ENCODE measurements around the gene LAPTM5. TPM values are rescaled to one million over a fixed set of nuclear protein-coding genes. Genes with fewer than 3 reads are reported as not detected.

LAPTM5 gene
- total RNA-seq, 1 experiment from 2014 or later = 1.5 TPM

DNA sequence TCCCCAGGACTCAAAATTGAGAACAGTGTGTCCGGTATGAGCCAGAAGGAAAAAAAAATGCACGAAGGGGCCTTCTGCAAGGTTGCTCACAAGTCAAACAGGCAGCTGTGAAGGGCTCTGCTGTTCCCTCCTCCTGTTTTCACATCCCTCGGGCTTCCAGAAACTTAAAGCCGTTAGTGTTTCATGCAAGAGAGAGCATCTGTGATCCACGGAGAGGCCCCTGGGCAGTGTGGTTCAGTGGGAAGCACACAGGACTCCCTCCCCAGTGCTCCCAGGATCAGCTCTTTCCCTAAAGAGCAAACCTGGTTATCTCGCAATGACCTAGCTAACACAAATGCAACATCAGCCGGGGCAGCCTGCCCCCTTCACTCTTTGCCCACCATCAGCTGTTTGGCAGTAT is 31.3 kb downstream of the LAPTM5 start:
- Histone ChIP-seq H3K79me2 (ENCODE audit: insufficient read depth, low read length) (no peaks in the 10 kb centered on the region), H2AFZ (ENCODE audit: low read depth, low read length, poor library complexity, severe bottlenecking) (no peak overlapping the region), H3K9me3 (ENCODE audit: control insufficient read depth in 1 of 2, insufficient read depth in 1 of 2, low read depth in 1 of 2, low read length in 2 of 2) (no peaks in the 10 kb centered on the region), H3K4me2 (ENCODE audit: low read length) (no peak overlapping the region), H3K9me2 (ENCODE audit: insufficient read depth) (no peaks in the 10 kb centered on the region), H3K4me1 (ENCODE audit: control insufficient read depth in 1 of 2, insufficient read depth in 2 of 2, low read length in 2 of 2) (peaks cover 8 to 12% of the 10 kb centered on the region in 2 experiments; a peak in 3 of 4 replicates), H3K36me3 (ENCODE audit: control insufficient read depth in 1 of 2, insufficient read depth in 2 of 2, low read length in 2 of 2) (no peaks in the 10 kb centered on the region), H4K20me1 (ENCODE audit: insufficient read depth) (no peaks in the 10 kb centered on the region), H3K27ac (ENCODE audit: low read depth, low read length) (no peak overlapping the region), H3K4me3 (replicated peaks in 1 of 2; ENCODE audit: low read depth in 1 of 2, low read length in 2 of 2) (no peak overlapping the region), H3K9ac (ENCODE audit: low read length) (no peak overlapping the region), H3K27me3 (ENCODE audit: insufficient read depth, low read length) (no peaks in the 10 kb centered on the region)
- ChIA-PET RAD21 (ENCODE audit: low non-redundant PET in 1 of 2, low total read pairs in 2 of 2, uncharacterized antibody in 2 of 2, unreplicated experiment in 2 of 2) (interaction anchor here in 1 of 2 experiments (1.1 kb wide), 1 partner anchor 185 kb away, joined by 3 read pairs; no protein-coding TSS in a partner anchor), CTCF (interaction anchor here (2.0 to 6.1 kb wide), 4 partner anchors 7 to 185 kb away, joined by 5 to 49 read pairs (median 14); no protein-coding TSS in a partner anchor), POLR2A (no interaction called here)
- BruUV-seq (replicated peaks) = no TSS peak
- intact Hi-C loops (cut with micrococcal nuclease) = no loop called here
- TF ChIP-seq SP1 (IDR thresholded peaks at IDR 0.05; ENCODE audit: low read depth) = no peak
- TF ChIP-seq, protein P1, sequence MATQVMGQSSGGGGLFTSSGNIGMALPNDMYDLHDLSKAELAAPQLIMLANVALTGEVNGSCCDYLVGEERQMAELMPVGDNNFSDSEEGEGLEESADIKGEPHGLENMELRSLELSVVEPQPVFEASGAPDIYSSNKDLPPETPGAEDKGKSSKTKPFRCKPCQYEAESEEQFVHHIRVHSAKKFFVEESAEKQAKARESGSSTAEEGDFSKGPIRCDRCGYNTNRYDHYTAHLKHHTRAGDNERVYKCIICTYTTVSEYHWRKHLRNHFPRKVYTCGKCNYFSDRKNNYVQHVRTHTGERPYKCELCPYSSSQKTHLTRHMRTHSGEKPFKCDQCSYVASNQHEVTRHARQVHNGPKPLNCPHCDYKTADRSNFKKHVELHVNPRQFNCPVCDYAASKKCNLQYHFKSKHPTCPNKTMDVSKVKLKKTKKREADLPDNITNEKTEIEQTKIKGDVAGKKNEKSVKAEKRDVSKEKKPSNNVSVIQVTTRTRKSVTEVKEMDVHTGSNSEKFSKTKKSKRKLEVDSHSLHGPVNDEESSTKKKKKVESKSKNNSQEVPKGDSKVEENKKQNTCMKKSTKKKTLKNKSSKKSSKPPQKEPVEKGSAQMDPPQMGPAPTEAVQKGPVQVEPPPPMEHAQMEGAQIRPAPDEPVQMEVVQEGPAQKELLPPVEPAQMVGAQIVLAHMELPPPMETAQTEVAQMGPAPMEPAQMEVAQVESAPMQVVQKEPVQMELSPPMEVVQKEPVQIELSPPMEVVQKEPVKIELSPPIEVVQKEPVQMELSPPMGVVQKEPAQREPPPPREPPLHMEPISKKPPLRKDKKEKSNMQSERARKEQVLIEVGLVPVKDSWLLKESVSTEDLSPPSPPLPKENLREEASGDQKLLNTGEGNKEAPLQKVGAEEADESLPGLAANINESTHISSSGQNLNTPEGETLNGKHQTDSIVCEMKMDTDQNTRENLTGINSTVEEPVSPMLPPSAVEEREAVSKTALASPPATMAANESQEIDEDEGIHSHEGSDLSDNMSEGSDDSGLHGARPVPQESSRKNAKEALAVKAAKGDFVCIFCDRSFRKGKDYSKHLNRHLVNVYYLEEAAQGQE (IDR thresholded peaks at IDR 0.05; ENCODE audit: low read depth) = no peak
- DNase-seq (ENCODE audit: low read depth, low spot score) = no peak
- ATAC-seq = no peak

DNA sequence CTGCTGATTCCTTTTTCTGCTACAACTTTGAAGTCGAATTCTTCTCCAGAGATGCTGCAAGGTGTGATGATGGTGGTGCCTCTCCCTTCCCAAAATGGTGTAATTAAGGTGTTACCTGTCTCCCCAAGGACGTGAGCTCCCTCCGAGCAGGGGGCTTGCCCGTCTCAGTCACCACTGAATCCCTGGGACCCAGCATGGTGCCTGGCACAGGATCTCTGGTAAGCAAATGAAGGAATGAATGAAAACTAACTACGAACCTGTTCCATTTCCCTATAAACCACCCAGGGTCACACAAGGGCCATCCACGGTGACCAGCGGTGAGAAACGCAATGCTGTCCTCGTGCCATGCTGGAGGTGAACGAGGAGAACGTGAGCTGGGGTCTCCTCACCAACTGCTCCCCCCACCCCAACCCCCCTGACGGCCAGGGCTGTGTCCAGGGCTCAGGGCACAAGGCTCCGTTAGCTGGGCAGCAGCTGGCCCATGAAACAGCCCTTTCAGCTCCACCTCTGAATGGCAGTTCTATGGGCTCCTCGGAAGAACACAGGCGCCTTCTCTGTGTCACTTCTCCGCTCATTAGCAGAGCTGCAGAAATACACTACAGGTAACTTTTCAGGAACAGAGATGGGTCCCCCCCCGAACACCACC is 32.0 kb downstream of the LAPTM5 start:
- Histone ChIP-seq H3K79me2 (ENCODE audit: insufficient read depth, low read length) (no peaks in the 10 kb centered on the region), H3K9me2 (ENCODE audit: insufficient read depth) (no peaks in the 10 kb centered on the region), H3K27me3 (ENCODE audit: insufficient read depth, low read length) (no peaks in the 10 kb centered on the region), H3K27ac (ENCODE audit: low read depth, low read length) (no peak overlapping the region), H3K4me3 (replicated peaks in 1 of 2; ENCODE audit: low read depth in 1 of 2, low read length in 2 of 2) (no peak overlapping the region), H2AFZ (ENCODE audit: low read depth, low read length, poor library complexity, severe bottlenecking) (no peak overlapping the region), H3K9me3 (ENCODE audit: control insufficient read depth in 1 of 2, insufficient read depth in 1 of 2, low read depth in 1 of 2, low read length in 2 of 2) (no peaks in the 10 kb centered on the region), H3K4me1 (ENCODE audit: control insufficient read depth in 1 of 2, insufficient read depth in 2 of 2, low read length in 2 of 2) (peaks cover 8 to 12% of the 10 kb centered on the region in 2 experiments; a peak in 3 of 4 replicates), H4K20me1 (ENCODE audit: insufficient read depth) (no peaks in the 10 kb centered on the region), H3K36me3 (ENCODE audit: control insufficient read depth in 1 of 2, insufficient read depth in 2 of 2, low read length in 2 of 2) (no peaks in the 10 kb centered on the region), H3K9ac (ENCODE audit: low read length) (no peak overlapping the region), H3K4me2 (ENCODE audit: low read length) (no peak overlapping the region)
- TF ChIP-seq, protein P2, sequence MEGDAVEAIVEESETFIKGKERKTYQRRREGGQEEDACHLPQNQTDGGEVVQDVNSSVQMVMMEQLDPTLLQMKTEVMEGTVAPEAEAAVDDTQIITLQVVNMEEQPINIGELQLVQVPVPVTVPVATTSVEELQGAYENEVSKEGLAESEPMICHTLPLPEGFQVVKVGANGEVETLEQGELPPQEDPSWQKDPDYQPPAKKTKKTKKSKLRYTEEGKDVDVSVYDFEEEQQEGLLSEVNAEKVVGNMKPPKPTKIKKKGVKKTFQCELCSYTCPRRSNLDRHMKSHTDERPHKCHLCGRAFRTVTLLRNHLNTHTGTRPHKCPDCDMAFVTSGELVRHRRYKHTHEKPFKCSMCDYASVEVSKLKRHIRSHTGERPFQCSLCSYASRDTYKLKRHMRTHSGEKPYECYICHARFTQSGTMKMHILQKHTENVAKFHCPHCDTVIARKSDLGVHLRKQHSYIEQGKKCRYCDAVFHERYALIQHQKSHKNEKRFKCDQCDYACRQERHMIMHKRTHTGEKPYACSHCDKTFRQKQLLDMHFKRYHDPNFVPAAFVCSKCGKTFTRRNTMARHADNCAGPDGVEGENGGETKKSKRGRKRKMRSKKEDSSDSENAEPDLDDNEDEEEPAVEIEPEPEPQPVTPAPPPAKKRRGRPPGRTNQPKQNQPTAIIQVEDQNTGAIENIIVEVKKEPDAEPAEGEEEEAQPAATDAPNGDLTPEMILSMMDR (IDR thresholded peaks at IDR 0.05 in 2 of 3, conservative IDR thresholded peaks at IDR 0.05 in 1 of 3; ENCODE audit: borderline replicate concordance in 1 of 3, insufficient read depth in 1 of 3, low read depth in 2 of 3, low read length in 2 of 3) = no peak
- no peak for TF ChIP-seq YY1 (IDR thresholded peaks at IDR 0.05; ENCODE audit: extremely low read depth, insufficient replicate concordance, low read depth, low read length)
- TF ChIP-seq SP1 (IDR thresholded peaks at IDR 0.05; ENCODE audit: low read depth) = no peak
- no peak for TF ChIP-seq ELF1 (IDR thresholded peaks at IDR 0.05; ENCODE audit: borderline replicate concordance, low read depth)
- intact Hi-C loops (cut with micrococcal nuclease) = no loop called here
- ATAC-seq (no peak), DNase-seq (ENCODE audit: low read depth, low spot score) (no peak)
- no TSS peak for BruUV-seq (replicated peaks)
- CTCF ChIA-PET = interaction anchor here (2.0 to 6.1 kb wide), 3 partner anchors 54 to 185 kb away, joined by 5 to 49 read pairs (median 9); no protein-coding TSS in a partner anchor
- RAD21 ChIA-PET (ENCODE audit: low non-redundant PET in 1 of 2, low total read pairs in 2 of 2, uncharacterized antibody in 2 of 2, unreplicated experiment in 2 of 2) = interaction anchor here in 1 of 2 experiments (1.1 kb wide), 1 partner anchor 185 kb away, joined by 3 read pairs; no protein-coding TSS in a partner anchor
- POLR2A ChIA-PET = no interaction called here

Measured in HCT116 (cell line).